Type B pancreatic cell (in vitro differentiated cells): Measurements from ENCODE around the gene PLPP4. TPM values are rescaled to one million over a fixed set of nuclear protein-coding genes. Genes with fewer than 3 reads are reported as not detected.
A peak's percentile ranks its signal among the peaks of the same experiment; 100 is the strongest.

ENCODE experiments used
- DNase-seq: peaks from one replicate; pipeline ENCODE4 v3.0.0; 2021; ENCODE audit warnings: mixed read lengths; ENCODE audit not compliant: unreplicated experiment; ENCODE audit errors: extremely low spot score
- H3K27ac Mint-ChIP-seq: 2 replicates; pipeline ENCODE4 v1.8.0; 2021; ENCODE audit warnings: mild to moderate bottlenecking, mixed read lengths
- H3K27me3 Mint-ChIP-seq: 2 replicates; pipeline ENCODE4 v1.8.0; 2021; ENCODE audit warnings: mixed read lengths
- H3K36me3 Mint-ChIP-seq: 2 replicates; pipeline ENCODE4 v1.8.0; 2021; ENCODE audit warnings: mixed read lengths
- H3K4me1 Mint-ChIP-seq: one replicate; pipeline ENCODE4 v1.8.0; 2021; ENCODE audit warnings: mixed read lengths; ENCODE audit not compliant: unreplicated experiment
- H3K4me3 Mint-ChIP-seq: 2 replicates; pipeline ENCODE4 v1.8.0; 2021; ENCODE audit warnings: mild to moderate bottlenecking, mixed read lengths
- H3K9me3 Mint-ChIP-seq: 2 replicates; pipeline ENCODE4 v1.8.0; 2021; ENCODE audit warnings: mixed read lengths
- CTCF ChIP-seq: fragments of 200-600 bp; sonication (generic); conservative IDR thresholded peaks from 2 replicates; pipeline ENCODE4 v1.5.0; 2021; ENCODE audit warnings: antibody characterized with exemption, mild to moderate bottlenecking
- total RNA-seq: library from RNA; stranded (reverse); gene quantifications from 2 replicates; pipeline ENCODE4 v1.2.1, GENCODE V29; 2021; ENCODE audit warnings: low replicate concordance

Gene PLPP4
- total RNA-seq, 1 donor from 2014 or later: 4.4 TPM

GRCh38 chr10:120436439-120437112, 20.5 kb upstream of the PLPP4 start:
- Mint-ChIP-seq H3K36me3 (no peaks in the 10 kb centered on the region), H3K27me3 (peaks cover 18% of the 10 kb centered on the region), H3K4me3 (no peak overlapping the region), H3K9me3 (no peaks in the 10 kb centered on the region), H3K27ac (no peak overlapping the region), H3K4me1 (no peaks in the 10 kb centered on the region)
- TF ChIP-seq CTCF: no peak
- no peak for DNase-seq

DNA sequence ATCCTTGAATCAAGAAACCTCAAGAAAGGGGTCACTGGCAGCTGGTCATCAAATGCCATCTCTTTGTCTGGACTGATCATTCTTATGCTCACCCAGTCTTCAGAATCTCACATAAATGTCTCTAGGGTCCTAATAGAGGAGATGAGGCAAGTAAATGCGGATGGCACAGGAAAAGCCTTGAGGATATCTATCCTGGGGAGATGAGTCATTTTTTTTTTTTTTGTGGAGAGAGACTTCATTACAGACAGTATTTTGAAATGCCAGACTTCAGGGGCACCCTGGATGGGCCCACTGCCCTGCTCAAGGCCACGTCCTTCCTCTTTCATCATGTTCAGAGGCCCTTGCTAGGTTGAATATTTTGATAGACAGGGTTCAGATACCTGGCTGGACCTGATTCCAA, 19.5 kb upstream of the PLPP4 start:
- Mint-ChIP-seq H3K36me3 (no peaks in the 10 kb centered on the region), H3K4me3 (no peak overlapping the region), H3K27me3 (peaks cover 15% of the 10 kb centered on the region), H3K9me3 (no peaks in the 10 kb centered on the region), H3K27ac (no peak overlapping the region), H3K4me1 (no peaks in the 10 kb centered on the region)
- no peak for TF ChIP-seq CTCF
- no peak for DNase-seq

DNA sequence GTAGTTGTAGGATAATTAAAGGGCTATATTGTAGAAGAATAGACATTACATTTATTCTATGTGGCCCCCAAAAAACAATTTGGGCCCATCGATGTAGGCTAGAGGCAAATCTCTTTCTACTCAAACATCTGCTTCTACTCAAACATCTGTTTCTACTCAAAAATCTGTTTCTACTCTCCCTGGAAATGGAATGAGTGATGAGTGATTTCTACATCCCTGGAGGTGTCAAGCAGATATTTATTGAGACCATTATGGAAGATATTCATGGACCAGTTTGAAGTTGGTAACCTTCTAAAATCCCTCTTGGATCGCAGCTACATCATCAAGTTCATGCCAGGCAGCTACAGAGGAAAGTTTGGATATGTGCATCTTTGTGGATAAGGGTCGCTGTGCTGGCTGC, 5.1 kb upstream of the PLPP4 start:
- TF ChIP-seq CTCF: no peak
- Mint-ChIP-seq H3K4me1 (peaks cover 16% of the 10 kb centered on the region), H3K4me3 (no peak overlapping the region), H3K9me3 (no peaks in the 10 kb centered on the region), H3K27ac (peak overlapping the region; percentile 27), H3K36me3 (no peaks in the 10 kb centered on the region), H3K27me3 (peaks cover 57% of the 10 kb centered on the region)
- no peak for DNase-seq

GRCh38 chr10:120453319-120453718, 3.7 kb upstream of the PLPP4 start:
- Mint-ChIP-seq H3K27me3 (peaks cover 58% of the 10 kb centered on the region), H3K4me3 (no peak overlapping the region), H3K36me3 (no peaks in the 10 kb centered on the region), H3K9me3 (no peaks in the 10 kb centered on the region), H3K27ac (no peak overlapping the region), H3K4me1 (peaks cover 19% of the 10 kb centered on the region)
- DNase-seq: no peak
- TF ChIP-seq CTCF: no peak

- Mint-ChIP-seq H3K27ac (no peak overlapping the region), H3K27me3 (peaks cover 64% of the 10 kb centered on the region), H3K4me1 (peaks cover 24% of the 10 kb centered on the region), H3K9me3 (no peaks in the 10 kb centered on the region), H3K36me3 (no peaks in the 10 kb centered on the region), H3K4me3 (no peak overlapping the region)
- no peak for DNase-seq
- no peak for TF ChIP-seq CTCF
These were observed 3.1 kb upstream of the PLPP4 start for GRCh38 chr10:120453886-120454285.
